GM18511 (cell line): ENCODE results near the gene PBLD.
"Not testable (repeated sequence)": the region's sequence is repeated elsewhere in the genome, so short reads cannot be mapped to it uniquely, and the experiment has no call there.

Experiments
- ATAC-seq: cut with Tn5 transposase; IDR thresholded peaks from one replicate; pipeline ENCODE4 v1.9.1; 2021; ENCODE audit warnings: mild to moderate bottlenecking, moderate library complexity; ENCODE audit not compliant: unreplicated experiment

The PBLD gene

GRCh38 chr10:68331455-68332258 is 1.1 kb downstream of the PBLD start, which contains the start of gene HNRNPH3:
TSS of gene HNRNPH3 (plus strand) at chr10:68332064. CDS start at chr10:68337222, 5,158 bp downstream.
- ATAC-seq, result peak; percentile 79

GRCh38 chr10:68330852-68331454 is 1.8 kb downstream of the PBLD start:
- no peak for ATAC-seq

DNA sequence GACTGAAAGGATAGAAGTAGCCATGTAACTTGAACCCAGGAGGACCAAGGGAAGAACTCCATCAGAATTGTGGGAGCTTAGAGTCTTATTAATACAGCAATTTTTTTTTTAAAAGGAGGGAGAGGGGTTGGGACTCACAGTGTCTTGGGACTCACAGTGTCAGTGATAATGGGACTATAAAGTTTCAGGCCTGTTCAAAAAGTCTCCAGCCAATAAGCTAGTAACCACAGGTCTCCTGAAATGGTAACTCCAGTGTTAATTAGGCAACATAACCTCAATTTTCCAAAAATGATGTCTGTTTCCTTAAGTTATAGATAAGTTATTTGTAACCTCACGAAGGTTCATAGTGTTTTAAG is 3.2 kb downstream of the PBLD start:
- no peak for ATAC-seq

- no peak for ATAC-seq
These were observed 4.6 kb downstream of the PBLD start for GRCh38 chr10:68327889-68328786.

- ATAC-seq, result not testable (repeated sequence)
These were observed 8.3 kb downstream of the PBLD start for GRCh38 chr10:68324396-68324795.

GRCh38 chr10:68318331-68319059 is 14.2 kb downstream of the PBLD start:
- no peak for ATAC-seq

DNA sequence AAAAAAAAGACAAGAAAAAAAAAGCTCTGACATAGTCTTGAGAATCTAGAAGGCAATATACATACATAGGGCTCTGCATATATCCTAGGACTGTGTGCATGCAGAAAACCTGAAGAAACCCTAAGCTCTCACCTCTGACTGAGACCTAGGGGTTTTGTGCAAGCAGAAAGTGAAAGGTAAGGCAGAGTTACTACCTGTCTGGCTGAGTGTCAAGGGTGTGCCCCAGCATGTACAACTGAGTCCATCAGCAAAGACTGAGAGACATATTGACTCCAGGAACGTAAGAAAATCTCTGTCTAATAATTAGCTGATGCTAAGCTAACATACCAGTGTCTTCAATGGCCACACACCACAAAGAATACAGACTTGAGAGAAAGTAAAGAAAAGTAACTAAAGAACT is 17.1 kb downstream of the PBLD start:
- no peak for ATAC-seq

GRCh38 chr10:68314930-68315329 is 17.8 kb downstream of the PBLD start:
- ATAC-seq, result not testable (repeated sequence)

- ATAC-seq, result no peak
These were observed 22.2 kb downstream of the PBLD start for GRCh38 chr10:68310531-68310930.

DNA sequence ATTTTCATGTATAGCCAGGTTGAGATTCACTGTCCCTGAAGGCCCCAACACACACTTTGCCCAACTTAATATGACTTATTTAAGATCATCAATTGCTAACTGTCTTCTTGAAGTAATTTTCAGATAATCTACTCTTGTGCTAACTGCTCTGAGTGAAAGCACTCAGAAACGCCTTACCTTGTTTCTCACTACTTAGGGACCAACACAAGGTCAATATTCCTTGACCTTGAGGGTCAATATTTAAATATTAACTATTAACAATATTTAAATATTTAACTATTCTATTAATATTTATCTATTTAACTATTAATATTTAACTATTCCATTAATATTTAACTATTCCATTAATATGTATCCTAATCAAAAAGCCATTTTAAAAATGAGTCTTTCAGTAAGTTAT is 26.9 kb downstream of the PBLD start:
- no peak for ATAC-seq

DNA sequence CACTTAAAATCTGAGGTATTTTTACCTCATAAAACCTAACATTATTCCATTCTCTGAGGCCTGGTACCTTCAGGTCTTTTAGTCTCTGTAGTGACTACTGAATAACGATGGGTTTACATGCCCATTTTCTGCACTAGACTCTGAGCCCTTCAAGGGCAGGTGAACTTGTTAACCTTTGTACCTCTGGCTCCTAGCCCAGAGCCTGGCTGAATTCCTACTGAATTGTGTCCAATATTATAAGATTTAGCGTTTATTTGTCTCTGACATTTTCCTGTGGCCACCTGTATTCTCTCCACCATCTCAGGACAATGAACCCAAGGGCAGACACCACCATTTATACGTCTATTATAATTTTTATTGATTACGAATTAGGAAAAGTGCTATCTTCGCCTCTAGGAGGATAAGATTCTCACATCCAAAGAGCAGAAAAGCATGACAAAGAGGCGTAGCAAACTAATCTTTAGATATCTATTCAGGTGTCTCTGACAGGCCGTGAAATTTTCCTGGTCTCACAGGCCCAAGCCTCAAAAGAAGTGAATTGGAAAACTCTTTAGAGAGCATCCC is 28.8 kb downstream of the PBLD start:
- ATAC-seq, result no peak

GRCh38 chr10:68302871-68303270 is 29.9 kb downstream of the PBLD start:
- ATAC-seq, result no peak

- ATAC-seq, result peak; percentile 10
These were observed 30.3 kb downstream of the PBLD start for GRCh38 chr10:68302503-68302823.

DNA sequence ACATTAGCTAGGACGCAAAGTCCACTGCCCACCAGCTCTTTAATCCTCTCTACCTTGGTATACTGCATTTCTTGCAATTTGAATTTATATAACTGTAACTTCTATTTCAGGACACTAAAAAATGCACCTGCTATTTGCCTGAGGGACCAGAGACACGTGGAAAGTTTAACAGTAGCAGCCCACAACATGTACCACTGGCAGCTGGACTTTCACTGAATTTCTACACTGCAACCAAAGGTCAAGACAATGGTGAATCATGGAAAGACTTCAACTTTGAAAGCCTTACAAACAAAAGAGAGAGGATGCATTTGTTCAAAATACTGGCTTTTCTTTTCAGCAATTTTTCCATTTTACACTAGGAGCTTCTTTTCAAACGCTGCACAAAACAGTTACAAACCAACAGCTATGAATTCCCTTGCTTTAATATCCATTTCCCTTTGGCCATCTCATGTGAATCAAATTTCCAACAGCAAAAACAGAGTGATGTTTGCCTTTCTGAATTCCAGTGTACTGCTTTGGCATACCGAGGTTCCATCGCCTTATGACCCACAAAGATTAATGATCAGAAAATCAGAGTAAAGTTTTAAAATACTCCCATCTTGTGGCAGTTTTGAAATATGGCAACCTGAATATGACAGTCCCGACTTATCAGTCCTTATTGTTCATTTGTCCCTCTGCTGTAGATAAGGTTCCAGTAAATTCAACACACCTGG is 30.8 kb downstream of the PBLD start:
- peak; percentile 62 for ATAC-seq

DNA sequence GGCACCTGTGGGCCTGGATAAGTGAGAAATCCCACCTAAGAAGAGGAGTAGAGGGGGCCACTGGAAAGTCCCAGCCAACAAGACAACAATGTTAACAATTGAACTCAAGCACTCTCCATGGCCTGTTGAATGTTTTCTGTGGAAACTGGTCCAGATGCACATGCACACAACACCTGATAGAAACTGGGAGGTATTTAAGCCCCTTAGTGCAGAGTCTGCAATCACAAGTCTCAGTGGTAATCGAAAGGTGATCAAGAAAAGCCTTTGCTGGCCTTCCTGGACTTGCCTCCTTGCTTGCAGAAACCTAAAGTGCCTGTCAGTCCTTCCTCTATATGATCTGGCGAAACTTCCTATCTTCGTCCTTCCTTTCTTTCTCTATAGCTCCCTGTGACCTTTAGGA is 31.4 kb downstream of the PBLD start:
- no peak for ATAC-seq

- no peak for ATAC-seq
These were observed 35.7 kb downstream of the PBLD start for GRCh38 chr10:68296843-68297663.

DNA sequence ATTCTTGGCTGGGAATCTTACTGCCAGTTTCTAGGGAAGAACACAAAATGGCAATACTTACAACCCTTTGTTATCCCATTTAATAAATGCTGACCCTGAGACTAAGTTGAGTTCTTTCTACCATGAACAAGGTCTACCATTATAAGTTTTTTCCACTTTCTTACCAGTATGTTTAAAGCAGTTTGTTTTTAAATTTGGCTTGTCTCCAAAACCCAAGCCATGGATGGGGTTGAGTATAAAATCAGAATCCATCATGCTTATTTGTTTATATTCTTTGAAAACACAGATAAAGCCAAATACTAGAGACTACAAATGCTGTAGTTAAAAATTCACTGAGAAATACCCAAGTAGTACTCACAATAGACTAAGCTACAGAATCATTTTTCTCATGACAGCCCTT is 42.0 kb downstream of the PBLD start:
- no peak for ATAC-seq

DNA sequence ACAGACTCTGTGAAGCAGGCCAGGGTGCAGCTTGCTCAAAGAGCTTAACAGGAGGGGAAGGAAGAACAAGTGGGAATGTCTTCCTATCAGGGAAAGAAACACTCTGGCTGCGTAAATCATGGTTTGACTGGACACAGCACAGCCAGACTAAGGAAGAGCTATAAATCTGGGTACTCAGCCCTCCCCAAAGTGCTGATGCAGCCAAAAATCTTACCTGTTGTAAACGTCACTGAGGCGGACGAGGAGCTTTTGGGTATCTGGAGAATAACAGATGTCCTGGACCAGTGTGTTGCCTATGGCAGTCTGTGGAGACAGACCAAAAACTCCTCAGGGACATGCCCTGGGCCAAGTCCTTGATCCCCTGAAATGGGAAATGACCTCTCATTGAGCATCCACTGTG is 44.0 kb downstream of the PBLD start:
- no peak for ATAC-seq
